Suprapubic skin (tissue), 3 donors: ENCODE results near the gene SFSWAP.

Experiments
- POLR2A ChIP-seq, 2 donors: fragments of 450-650 bp; IDR thresholded peaks; one replicate each; pipeline ENCODE4 v1.6.1; 2017; ENCODE audit warnings: antibody characterized with exemption in 2 of 2, mild to moderate bottlenecking in 2 of 2, moderate library complexity in 2 of 2
- TF ChIP-seq, protein P1 (sequence below), 2 donors: fragments of 200-600 bp in 1 of 2; fragments of 450-650 bp in 1 of 2; sonication (generic) in 1 of 2; IDR thresholded peaks; one replicate each; pipeline ENCODE4 v1.5.1; 2016 to 2019; ENCODE audit warnings: antibody characterized with exemption in 2 of 2, mild to moderate bottlenecking in 1 of 2, moderate library complexity in 1 of 2

DNA sequence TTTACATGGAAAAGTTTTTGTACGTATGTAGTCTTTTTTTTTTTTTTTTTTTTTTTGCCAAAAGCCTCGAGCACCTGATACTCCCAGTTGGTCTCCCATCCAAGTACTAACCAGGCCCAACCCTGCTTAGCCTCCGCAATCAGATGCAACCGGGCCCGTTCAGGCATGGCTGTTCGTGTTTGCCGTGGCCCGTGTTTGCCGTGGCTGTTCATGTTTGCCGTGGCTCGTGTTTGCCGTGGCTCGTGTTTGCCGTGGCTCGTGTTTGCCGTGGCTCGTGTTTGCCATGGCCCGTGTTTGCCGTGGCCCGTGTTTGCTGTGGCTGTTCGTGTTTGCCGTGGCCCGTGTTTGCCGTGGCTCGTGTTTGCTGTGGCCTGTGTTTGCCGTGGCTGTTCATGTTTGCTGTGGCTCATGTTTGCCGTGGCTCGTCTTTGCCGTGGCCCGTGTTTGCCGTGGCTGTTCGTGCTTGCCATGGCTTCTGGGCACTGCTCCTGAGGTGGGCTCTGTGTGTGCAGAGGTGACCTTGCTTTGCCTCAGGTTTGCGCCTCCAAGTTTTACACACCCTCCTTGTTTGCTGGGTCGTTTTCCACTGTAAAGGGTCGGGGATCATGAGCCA is 90.5 kb downstream of the SFSWAP start:
- TF ChIP-seq POLR2A (IDR thresholded peaks at IDR 0.05) = no peak
- TF ChIP-seq, protein P1, sequence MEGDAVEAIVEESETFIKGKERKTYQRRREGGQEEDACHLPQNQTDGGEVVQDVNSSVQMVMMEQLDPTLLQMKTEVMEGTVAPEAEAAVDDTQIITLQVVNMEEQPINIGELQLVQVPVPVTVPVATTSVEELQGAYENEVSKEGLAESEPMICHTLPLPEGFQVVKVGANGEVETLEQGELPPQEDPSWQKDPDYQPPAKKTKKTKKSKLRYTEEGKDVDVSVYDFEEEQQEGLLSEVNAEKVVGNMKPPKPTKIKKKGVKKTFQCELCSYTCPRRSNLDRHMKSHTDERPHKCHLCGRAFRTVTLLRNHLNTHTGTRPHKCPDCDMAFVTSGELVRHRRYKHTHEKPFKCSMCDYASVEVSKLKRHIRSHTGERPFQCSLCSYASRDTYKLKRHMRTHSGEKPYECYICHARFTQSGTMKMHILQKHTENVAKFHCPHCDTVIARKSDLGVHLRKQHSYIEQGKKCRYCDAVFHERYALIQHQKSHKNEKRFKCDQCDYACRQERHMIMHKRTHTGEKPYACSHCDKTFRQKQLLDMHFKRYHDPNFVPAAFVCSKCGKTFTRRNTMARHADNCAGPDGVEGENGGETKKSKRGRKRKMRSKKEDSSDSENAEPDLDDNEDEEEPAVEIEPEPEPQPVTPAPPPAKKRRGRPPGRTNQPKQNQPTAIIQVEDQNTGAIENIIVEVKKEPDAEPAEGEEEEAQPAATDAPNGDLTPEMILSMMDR (IDR thresholded peaks at IDR 0.05) = no peak
